ENCODE measurements around the gene LYPD6B.

LYPD6B gene

DNA sequence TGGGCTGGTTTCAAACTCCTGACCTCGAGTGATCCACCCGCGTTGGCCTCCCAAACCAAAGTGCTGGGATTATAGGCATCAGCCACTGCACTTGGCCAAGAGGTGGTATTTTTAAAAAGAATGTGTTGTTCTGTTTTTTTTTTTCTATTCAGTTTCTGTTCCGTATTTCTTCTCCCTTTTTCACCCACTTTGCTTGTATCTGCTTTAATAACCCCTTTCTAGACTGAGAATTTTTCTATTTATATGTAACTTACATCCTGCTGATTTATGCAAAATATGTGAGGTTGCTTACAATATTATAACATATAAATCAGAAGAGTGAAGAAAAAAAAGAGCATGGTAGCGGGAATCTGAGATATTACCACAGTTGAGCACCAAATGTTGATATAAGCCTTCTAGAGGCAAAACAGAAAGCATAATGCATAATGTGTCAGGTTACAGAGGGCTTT lies 17.2 kb upstream of the LYPD6B start:
- no peak for DNase-seq (ENCODE audit: extremely low read depth, low read depth)
- TF ChIP-seq, protein P1, sequence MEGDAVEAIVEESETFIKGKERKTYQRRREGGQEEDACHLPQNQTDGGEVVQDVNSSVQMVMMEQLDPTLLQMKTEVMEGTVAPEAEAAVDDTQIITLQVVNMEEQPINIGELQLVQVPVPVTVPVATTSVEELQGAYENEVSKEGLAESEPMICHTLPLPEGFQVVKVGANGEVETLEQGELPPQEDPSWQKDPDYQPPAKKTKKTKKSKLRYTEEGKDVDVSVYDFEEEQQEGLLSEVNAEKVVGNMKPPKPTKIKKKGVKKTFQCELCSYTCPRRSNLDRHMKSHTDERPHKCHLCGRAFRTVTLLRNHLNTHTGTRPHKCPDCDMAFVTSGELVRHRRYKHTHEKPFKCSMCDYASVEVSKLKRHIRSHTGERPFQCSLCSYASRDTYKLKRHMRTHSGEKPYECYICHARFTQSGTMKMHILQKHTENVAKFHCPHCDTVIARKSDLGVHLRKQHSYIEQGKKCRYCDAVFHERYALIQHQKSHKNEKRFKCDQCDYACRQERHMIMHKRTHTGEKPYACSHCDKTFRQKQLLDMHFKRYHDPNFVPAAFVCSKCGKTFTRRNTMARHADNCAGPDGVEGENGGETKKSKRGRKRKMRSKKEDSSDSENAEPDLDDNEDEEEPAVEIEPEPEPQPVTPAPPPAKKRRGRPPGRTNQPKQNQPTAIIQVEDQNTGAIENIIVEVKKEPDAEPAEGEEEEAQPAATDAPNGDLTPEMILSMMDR (IDR thresholded peaks at IDR 0.05; ENCODE audit: low read depth, low read length), result no peak

DNA sequence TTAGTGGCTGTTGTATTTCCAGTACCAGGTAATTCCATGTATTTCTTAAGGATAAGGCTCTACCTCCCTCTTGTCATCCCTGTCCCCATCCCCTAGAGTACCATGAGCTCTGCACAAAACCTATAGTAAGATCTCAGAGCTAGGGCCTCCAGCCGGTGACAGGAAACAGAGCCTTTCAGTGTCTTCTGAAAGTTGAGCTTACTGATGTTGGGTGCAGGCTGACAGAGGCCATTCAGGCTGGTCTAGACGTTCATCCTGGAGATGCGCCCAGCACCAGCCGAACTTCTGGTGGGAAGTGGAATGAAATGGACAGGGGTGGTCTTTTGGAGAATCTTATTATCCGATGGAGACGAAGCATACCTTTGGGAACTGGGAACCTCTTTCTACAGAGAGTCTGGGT lies 16.7 kb upstream of the LYPD6B start:
- DNase-seq (ENCODE audit: extremely low read depth, low read depth), result no peak
- TF ChIP-seq, protein P1 (IDR thresholded peaks at IDR 0.05; ENCODE audit: low read depth, low read length), result no peak

DNA sequence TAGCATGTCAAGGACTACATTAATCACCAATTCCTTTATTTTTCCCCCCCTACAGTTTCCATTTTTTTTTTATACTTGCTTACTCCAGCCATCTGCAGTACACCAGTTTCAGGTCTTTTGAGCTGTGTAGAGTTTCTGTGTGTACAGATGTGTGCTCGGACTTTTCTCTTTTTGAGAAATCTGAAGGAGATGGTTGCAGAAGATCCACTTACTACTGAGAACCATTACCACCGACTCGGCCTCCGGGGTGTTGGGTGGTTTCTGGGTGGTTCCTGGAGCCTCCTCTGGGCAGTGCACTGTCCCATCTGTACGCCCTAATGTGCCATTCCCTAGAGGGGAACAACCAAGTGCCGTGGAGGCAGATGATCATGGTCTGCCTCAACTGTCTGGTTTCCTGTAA lies 15.4 kb upstream of the LYPD6B start:
- DNase-seq (ENCODE audit: extremely low read depth, low read depth), result no peak
- TF ChIP-seq, protein P1 (IDR thresholded peaks at IDR 0.05; ENCODE audit: low read depth, low read length), result no peak

DNA sequence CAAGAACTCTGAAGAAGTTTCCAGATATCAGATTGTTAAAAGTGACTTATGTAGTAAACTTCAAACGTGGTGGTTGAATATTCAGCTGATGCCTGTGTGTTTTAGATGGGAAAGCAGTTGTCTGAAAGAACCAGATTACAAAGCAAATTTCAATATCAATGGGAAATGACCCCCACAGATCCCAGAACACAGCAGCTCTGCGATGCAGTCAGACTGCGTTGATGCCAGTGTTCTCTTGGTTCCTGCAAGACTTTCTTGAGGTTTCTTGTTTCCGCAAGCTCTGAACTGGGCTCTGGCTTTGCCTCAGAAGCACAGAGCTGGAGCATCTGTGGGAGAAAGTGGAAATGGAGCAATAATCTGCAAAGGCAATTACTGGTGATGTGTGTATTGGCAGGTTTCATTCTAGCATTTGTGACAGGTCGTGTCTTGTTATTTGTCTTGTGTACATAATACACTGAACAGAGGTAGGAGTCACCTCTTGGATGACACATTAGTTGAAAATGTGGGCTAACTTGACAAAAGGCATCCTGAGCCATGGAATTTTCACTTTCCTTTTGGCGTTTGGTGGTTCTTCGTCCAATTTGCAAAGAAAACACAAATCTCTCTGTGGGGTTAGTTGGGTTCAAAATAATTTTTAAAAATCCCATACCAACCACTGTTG lies 10.8 kb upstream of the LYPD6B start:
- DNase-seq (ENCODE audit: extremely low read depth, low read depth), result no peak
- TF ChIP-seq, protein P1 (IDR thresholded peaks at IDR 0.05; ENCODE audit: low read depth, low read length), result no peak

DNA sequence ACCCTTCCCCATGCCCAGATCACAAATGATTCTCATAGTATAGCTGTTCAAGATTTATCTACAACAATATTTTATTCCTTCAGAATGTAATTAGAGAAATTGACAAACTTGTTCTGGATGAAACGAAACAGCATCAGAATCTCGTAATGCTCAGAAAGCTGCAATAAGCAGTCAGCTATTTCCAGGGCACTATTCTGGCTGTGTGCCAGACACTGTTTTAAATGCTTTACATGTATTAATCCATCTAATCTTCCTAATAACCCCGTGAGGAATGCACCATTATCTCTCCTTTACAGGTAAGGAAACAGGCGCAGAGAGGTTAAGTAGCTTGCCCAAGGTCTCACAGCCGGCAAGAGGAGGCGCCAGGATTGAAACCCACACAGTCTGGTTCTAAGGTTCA lies 10.1 kb upstream of the LYPD6B start:
- TF ChIP-seq, protein P1 (IDR thresholded peaks at IDR 0.05; ENCODE audit: low read depth, low read length), result no peak

DNA sequence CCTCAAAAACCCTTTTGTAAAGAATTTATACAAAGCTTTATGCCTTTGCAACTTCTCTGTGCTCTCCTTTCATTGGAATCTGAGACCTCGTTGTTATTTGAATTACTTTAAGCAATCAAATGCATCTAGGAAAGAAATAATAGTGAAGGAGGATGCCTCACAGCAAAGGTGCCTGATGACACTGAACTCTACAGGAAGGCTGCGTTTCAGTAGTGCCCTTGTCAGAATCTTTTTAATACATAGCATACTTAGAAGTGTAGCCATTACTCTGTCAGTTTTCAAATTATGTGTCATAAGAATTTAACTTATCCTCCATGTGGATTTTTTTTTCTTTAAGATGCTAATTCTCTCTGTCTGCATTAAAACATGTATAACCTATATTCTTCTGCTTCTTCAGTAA lies 9.6 kb upstream of the LYPD6B start:
- DNase-seq (ENCODE audit: extremely low read depth, low read depth), result no peak
- TF ChIP-seq, protein P1 (IDR thresholded peaks at IDR 0.05; ENCODE audit: low read depth, low read length), result no peak

More for the DNA sequence above, 10.1 kb upstream of the LYPD6B start:
- no peak for DNase-seq (ENCODE audit: extremely low read depth, low read depth)

DNA sequence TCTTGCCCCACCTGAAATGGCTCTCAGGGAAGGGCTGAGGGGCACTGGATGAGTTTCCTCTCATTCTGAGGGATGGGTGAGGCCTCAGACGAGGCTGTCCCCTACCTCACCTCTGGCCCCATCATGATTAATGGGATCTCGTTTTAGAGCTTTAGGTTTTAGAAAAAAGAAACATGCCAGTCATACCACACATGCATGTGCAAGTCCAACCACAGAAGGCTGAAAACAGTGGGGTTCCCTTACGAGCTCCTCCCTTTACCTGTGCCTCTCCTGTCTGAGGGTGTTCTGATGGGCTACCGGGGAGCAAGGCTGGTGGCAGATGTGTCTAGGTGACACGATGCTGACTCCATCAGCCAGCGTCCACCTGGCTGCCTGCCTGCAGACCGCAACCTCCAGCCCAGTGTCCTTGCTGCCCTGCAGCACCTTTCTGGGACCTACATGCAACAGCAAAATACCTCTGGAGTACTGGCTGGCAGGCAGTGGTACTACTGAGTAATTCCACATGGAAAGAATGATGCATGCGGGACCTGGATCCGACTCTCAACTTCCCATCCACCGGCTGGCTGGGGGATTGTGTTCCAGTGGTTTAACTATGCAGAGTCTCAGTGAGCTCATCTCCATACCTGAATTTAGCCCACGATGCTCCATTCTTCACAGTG lies 9.1 kb upstream of the LYPD6B start:
- TF ChIP-seq, protein P1 (IDR thresholded peaks at IDR 0.05; ENCODE audit: low read depth, low read length), result no peak
- no peak for DNase-seq (ENCODE audit: extremely low read depth, low read depth)

Data from AG09319 (cell line).